ENCODE data around the gene ZNF526. TPM values are rescaled to one million over a fixed set of nuclear protein-coding genes. Genes with fewer than 3 reads are reported as not detected.
A peak's percentile ranks its signal among the peaks of the same experiment; 100 is the strongest.

Gene ZNF526
- total and polyA plus RNA-seq, 3 donors from 2014 or later, result 10.1 to 12.2 (median 10.1) TPM

GRCh38 chr19:42193706-42194105, 26.4 kb upstream of the ZNF526 start:
- H3K4me1 ChIP-seq, result no peaks in the 10 kb centered on the region
- H3K27ac ChIP-seq, result no peak overlapping the region
- DNase-seq, result no peak
- H3K9me3 ChIP-seq, result no peaks in the 10 kb centered on the region
- intact Hi-C loops (cut with DNase I; ENCODE audit: low total_unique reads), result no loop called here
- no peaks in the 10 kb centered on the region for H3K27me3 ChIP-seq
- WGBS, 2 donors, result 79 to 84% methylated on average over 3 of the region's 3 CpGs
- no peak overlapping the region for H3K4me3 ChIP-seq
- TF ChIP-seq POLR2A (IDR thresholded peaks at IDR 0.05) (no peak), CTCF (IDR thresholded peaks at IDR 0.05) (no peak)
- H3K36me3 ChIP-seq (ENCODE audit: low read depth, missing control alignments), result no peaks in the 10 kb centered on the region

- H3K4me3 ChIP-seq, result peak overlapping the region in 1 of 2 donors; percentile 6
- H3K36me3 ChIP-seq (ENCODE audit: low read depth, missing control alignments), result no peaks in the 10 kb centered on the region
- no peaks in the 10 kb centered on the region for H3K4me1 ChIP-seq
- no peaks in the 10 kb centered on the region for H3K9me3 ChIP-seq
- 63 to 73% methylated on average over 43 to 47 of the region's 47 CpGs for WGBS, 2 donors
- H3K27me3 ChIP-seq, result no peaks in the 10 kb centered on the region
- TF ChIP-seq CTCF (IDR thresholded peaks at IDR 0.05) (no peak), POLR2A (IDR thresholded peaks at IDR 0.05) (no peak)
- peak; percentile 46 for DNase-seq
- H3K27ac ChIP-seq, result no peak overlapping the region
- intact Hi-C loops (cut with DNase I; ENCODE audit: low total_unique reads), result no loop called here
Observed at GRCh38 chr19:42196011-42197001, 23.8 kb upstream of the ZNF526 start.

GRCh38 chr19:42197375-42197817, 22.7 kb upstream of the ZNF526 start:
- Histone ChIP-seq H3K27ac (no peak overlapping the region), H3K9me3 (no peaks in the 10 kb centered on the region), H3K27me3 (no peaks in the 10 kb centered on the region), H3K36me3 (ENCODE audit: low read depth, missing control alignments) (no peaks in the 10 kb centered on the region), H3K4me3 (no peak overlapping the region), H3K4me1 (no peaks in the 10 kb centered on the region)
- intact Hi-C loops (cut with DNase I; ENCODE audit: low total_unique reads), result no loop called here
- WGBS, 2 donors, result 54 to 59% methylated on average over 4 to 5 of the region's 5 CpGs
- no peak for DNase-seq
- TF ChIP-seq POLR2A (IDR thresholded peaks at IDR 0.05) (no peak), CTCF (IDR thresholded peaks at IDR 0.05) (no peak)

GRCh38 chr19:42198676-42199439, 21.3 kb upstream of the ZNF526 start:
- no peak overlapping the region for H3K4me3 ChIP-seq
- H3K27me3 ChIP-seq, result no peaks in the 10 kb centered on the region
- H3K27ac ChIP-seq, result no peak overlapping the region
- H3K36me3 ChIP-seq (ENCODE audit: low read depth, missing control alignments), result no peaks in the 10 kb centered on the region
- H3K9me3 ChIP-seq, result no peaks in the 10 kb centered on the region
- intact Hi-C loops (cut with DNase I; ENCODE audit: low total_unique reads), result no loop called here
- TF ChIP-seq CTCF (IDR thresholded peaks at IDR 0.05), result no peak
- no peak for TF ChIP-seq POLR2A (IDR thresholded peaks at IDR 0.05)
- DNase-seq, result no peak
- 68 to 74% methylated on average over 6 of the region's 7 CpGs for WGBS, 2 donors
- H3K4me1 ChIP-seq, result no peaks in the 10 kb centered on the region
